DMS79 (cell line): ENCODE measurements around the gene TRIM64C.
"Not testable (repeated sequence)": the region's sequence is repeated elsewhere in the genome, so short reads cannot be mapped to it uniquely, and the experiment has no call there.

ENCODE experiments used
- DNase-seq: peaks from one replicate; lab custom pipeline; 2025; lab: John Stamatoyannopoulos, UW

Gene TRIM64C

GRCh38 chr11:49059012-49059411 lies at the start of gene TRIM64C:
Gene TRIM64C, minus strand, starts transcription at chr11:49059112. Its CDS starts 0 bp downstream, at chr11:49059112.
- not testable (repeated sequence) for DNase-seq

GRCh38 chr11:49102356-49102755 lies 43.4 kb upstream of the TRIM64C start:
- not testable (repeated sequence) for DNase-seq

GRCh38 chr11:49069897-49070296 lies 11.0 kb upstream of the TRIM64C start:
- DNase-seq = not testable (repeated sequence)

- DNase-seq = not testable (repeated sequence)
Measured at GRCh38 chr11:49049821-49050220, 9.1 kb downstream of the TRIM64C start.

DNA sequence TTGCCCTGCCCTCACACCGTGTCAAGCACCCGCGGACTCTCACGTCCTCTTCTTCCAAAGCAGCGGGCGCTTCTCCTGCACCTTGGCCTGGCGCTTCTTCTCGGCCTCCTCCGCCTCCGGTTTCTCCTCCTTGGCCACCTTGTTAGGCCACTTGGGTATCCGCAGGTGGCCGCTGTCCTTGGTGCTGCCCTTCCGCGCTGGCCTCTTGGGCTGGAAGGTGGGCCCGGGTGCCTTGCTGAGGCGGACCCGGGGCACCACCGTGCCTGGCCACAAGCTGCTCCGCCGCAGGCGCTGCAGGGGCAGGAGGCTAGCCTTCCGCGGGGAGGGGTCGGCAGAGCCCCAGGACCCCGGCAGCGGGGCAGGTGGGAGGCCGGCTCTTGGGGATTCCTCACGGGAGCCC lies 10.7 kb downstream of the TRIM64C start:
- DNase-seq = not testable (repeated sequence)

GRCh38 chr11:49028523-49028922 lies 30.4 kb downstream of the TRIM64C start, which contains the start of gene TRIM49B:
Gene TRIM49B, plus strand, starts transcription at chr11:49028823. Its CDS starts 2,777 bp downstream, at chr11:49031600.
- not testable (repeated sequence) for DNase-seq
